RPMI8226 (cell line): Measurements from ENCODE around the gene TMEM121.
A peak's percentile ranks its signal among the peaks of the same experiment; 100 is the strongest.

Source experiments
- DNase-seq: peaks from one replicate; pipeline ENCODE4 v3.0.0-alpha.2; 2015

The TMEM121 gene

GRCh38 chr14:105498430-105499255 lies 27.7 kb upstream of the TMEM121 start:
- no peak for DNase-seq

DNA sequence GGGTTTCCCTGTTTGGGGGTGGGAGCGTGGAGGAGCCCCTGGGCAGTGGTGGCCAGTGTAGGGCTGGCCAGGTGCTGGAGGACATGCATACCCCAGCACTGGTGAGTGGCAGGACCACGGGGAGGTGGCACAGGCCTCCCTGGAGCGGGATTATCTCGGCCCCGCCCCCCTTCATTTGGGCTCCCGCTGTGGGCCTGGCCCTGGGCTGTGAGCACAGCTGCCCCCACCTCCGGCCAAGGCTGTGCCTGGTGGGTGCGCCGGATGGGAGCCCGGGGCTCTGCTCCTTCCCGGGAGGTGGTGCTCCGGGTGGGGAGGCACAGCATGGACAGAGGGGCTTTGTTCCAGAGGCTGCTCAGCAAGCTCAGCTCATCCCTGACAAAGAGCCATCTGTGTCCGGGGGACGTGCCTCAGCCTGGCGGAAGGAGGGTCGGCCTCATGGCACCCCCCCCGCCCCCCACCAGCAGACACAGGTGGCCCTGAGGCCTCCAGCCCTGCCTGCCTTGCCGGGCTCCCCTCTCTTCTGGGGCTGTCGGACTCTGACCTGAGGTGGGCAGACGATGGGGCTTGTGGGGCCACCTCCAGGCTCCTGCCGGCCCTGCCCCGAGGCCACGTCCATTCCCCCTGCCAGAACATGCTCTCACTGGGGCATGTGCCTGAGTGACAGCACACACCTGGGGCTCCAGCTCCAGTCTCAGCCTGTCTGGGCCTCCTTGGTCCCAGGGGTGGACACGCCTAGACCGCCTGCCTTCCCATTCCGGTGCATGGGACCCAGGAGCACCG lies 26.9 kb upstream of the TMEM121 start:
- DNase-seq = no peak

GRCh38 chr14:105500036-105500725 lies 26.2 kb upstream of the TMEM121 start:
- no peak for DNase-seq

DNA sequence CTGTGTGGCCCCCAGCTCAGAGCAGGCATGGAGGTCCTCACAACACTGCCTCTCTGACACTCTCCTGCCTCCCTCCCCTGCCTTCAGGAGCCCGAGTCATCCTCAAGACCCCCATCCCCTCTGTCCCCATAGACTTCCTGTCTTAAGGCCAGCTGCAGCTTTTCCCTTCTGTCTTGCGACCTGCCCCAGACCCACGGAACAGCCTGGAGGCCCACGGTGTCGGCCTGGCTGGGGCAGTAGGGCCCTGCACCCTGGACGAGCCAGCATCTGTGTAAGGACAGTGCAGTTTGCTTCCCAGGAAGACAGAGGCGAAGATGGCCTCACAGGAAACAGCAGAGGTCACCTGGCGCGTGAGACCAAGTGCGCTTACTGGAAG lies 25.7 kb upstream of the TMEM121 start:
- DNase-seq = no peak

DNA sequence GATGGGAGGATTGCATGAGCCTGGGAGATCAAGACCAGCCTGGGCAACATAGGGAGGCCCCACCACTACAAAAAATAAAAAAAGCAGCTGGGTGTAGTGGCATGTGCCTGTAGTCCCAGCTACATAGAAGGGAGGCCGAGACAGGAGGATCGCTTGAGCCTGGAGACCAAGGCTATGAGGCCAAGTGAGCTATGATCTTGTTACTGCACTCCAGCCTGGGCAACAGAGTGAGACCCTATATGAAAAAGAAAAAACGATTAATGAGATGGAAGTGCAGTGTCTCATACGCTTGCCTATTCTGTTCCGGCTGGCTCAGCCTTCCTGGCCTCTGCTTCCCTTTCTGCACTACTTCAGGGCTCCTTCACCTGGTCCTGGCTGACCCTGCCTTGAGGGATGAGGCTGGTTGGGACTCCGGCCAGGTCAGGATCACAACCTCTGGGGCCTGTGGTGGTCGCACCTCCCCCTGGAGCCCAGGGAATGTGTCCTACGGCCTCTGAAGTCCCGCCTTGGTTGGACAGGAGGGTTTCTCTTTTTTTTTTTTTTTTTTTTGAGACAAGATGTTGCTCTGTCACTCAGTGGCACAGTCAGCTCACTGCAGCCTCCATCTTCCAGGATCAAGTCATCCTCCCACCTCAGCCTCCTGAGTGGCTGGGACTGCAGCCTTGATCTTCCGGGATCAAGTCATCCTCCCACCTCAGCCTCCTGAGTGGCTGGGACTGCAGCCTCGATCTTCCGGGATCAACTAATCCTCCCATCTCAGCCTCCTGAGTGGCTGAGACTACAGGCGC lies 24.7 kb upstream of the TMEM121 start:
- DNase-seq = no peak

- DNase-seq = no peak
These were observed 23.7 kb upstream of the TMEM121 start for GRCh38 chr14:105502446-105503295.

DNA sequence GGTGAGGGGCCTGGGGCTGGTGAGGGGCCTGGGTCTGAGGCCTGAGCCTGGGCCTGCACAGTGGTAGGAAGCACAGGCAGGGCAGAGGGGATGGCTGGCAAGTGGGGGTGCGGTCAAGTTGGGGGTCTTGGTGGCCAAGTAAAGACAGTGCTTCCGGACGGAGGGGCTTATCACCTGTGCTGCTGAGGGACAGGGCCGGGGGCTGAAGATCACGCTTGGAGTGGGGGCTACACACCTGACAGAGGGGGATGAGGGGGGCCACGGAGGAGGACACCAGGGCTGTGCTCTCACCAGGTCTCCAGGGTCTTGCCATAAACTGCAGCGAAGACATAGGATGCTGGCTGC lies 23.1 kb upstream of the TMEM121 start:
- no peak for DNase-seq

- DNase-seq = no peak
These were observed 22.3 kb upstream of the TMEM121 start for GRCh38 chr14:105503935-105504692.

- DNase-seq = no peak
These were observed 21.3 kb upstream of the TMEM121 start for GRCh38 chr14:105505101-105505500.

GRCh38 chr14:105507247-105507646 lies 19.1 kb upstream of the TMEM121 start:
- no peak for DNase-seq

GRCh38 chr14:105508069-105508468 lies 18.3 kb upstream of the TMEM121 start:
- no peak for DNase-seq

GRCh38 chr14:105508601-105509000 lies 17.8 kb upstream of the TMEM121 start:
- no peak for DNase-seq

- no peak for DNase-seq
These were observed 9.3 kb upstream of the TMEM121 start for GRCh38 chr14:105517096-105517495.

DNA sequence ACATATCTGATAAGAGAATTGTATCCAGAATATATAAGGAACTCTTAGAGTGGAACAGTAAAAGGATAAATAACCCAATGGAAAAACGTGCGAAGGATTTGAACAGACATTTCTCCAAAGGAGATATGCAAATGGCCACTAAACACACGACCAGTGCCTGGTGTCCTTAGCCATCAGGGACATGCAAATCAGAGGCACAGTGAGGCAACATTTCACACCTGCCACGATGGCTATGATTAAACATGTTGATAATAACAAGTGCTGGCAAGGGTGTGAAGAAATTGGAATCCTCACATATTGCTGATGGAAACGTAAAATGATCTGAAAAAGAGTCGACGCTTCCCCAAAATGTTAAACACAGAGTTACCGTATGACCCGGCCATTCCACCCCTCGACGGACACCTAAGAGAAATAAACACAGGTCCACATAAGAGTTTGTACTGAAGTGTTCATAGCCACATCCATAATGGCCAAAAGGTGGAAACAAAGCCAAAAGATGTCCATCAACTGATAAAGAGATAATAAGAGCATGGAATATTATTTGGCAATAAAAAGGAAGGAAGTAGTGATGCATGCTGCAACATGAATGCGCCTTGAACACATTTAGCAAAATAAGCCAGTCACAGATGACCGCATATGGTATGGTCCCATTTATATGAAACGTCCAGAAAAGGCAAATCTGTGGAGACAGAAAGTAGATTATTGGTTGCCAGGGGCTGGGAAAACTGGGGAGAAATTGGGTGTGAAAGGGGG lies 6.3 kb upstream of the TMEM121 start:
- no peak for DNase-seq

DNA sequence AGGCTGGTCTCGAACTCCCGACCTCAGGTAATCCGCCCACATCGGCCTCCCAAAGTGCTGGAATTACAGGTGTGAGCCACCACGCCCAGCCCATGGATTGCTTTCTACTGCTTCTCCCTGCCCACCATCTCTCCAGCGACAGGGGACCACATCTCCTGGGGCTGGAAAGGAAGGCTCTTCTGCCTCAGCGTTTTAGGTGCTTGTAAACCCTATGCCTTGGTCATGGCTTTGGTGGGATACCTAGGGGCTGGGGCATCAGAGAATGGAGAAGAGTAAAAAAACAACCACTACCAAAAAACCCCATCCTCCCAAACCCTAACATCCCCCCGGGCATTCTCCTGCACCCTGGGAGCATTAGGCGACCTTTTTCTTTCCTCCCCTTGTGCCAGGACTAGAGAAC lies 1.1 kb upstream of the TMEM121 start:
- no peak for DNase-seq

GRCh38 chr14:105526776-105527380 lies 495 bp downstream of the TMEM121 start:
- no peak for DNase-seq

GRCh38 chr14:105527381-105527825 lies 1.0 kb downstream of the TMEM121 start:
- DNase-seq = no peak

DNA sequence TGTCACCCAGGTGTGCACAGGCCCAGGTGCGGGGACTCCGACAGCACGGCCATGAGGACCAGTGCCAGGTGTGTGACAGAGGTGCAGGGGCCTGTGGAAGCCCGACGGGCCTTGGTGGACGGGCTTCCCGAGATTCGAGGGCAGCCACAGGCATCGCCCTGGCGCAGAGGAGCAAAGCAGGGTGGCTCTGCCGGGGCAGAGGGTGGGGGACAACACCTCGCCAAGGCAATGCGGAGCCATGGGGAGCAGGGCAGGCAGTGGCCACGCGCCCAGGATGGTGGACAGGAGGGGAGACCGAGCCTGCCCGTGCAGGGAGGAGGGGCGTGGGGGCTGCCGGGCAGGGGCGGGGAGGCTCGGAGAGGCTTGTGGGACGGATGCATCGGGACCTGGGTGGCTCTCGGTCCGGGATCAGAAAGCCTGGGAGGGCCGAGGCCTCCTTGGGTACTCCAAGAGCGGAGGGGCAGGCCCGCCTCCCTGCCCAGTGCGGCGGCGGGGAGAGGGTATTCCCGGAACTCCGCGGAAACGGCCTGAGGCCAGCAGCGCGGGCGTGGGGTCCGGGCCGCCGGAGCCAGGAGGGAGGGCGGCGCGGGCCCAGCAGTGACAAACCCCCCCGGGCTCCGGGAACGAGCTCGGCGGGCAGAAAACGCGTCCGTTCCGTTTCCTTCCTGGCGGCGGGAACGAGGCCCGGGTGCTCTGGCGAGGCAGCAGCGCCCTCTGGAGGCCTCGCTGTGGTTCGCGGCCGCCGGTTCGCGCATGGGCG lies 1.6 kb downstream of the TMEM121 start:
- peak; percentile 77 for DNase-seq
